ENCODE results near the gene MYO15A. TPM values are rescaled to one million over a fixed set of nuclear protein-coding genes. Genes with fewer than 3 reads are reported as not detected.

MYO15A gene
- total and polyA plus RNA-seq, 2 experiments from 2014 or later: 2.4 to 2.8 TPM

DNA sequence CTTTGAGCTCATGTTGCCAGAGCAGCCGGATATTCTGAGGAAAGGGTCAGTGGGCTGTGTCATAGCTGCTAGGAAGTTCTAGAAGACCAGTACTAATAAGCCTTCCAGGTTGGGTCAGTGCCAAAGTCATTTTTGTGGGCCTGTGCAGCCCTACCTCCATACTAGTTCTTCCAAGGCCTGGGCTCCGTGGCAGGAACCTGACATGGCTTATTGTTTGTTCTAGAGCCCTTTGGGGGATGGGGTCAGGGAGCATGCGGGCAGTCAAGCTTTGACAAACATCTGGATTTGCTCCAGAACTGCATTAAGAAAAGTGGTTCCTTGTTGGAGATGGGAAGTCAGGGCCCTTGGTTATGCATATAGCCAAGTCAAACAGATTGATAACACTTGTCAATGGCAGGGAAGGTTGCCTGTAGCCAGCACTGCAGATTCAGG is 82.7 kb downstream of the MYO15A start:
- Histone ChIP-seq H3K27me3 (no peaks in the 10 kb centered on the region), H2AFZ (no peak overlapping the region), H3K9me2 (replicated peaks; ENCODE audit: insufficient read depth) (no peaks in the 10 kb centered on the region), H4K20me1 (ENCODE audit: insufficient read depth, poor library complexity, severe bottlenecking) (peaks cover 94% of the 10 kb centered on the region), H3K79me2 (peaks cover 100% of the 10 kb centered on the region), H3K36me3 (replicated peaks; ENCODE audit: insufficient read depth, low read depth) (no peaks in the 10 kb centered on the region), H3K4me1 (ENCODE audit: insufficient read depth) (peaks cover 44% of the 10 kb centered on the region), H3K4me3 (no peak overlapping the region), H3K27ac (peak overlapping the region; percentile 30), H3K9me3 (ENCODE audit: low read depth) (no peaks in the 10 kb centered on the region), H3K4me2 (peak overlapping the region; percentile 30)
- WGBS (ENCODE audit: low lambda C conversion rate, missing lambda C conversion rate): 65% methylated on average over 3 of the region's 3 CpGs
- peak; percentile 29 for DNase-seq (ENCODE audit: low spot score)
- no peak for TF ChIP-seq EZH2 (IDR thresholded peaks at IDR 0.05; ENCODE audit: borderline replicate concordance)
- TF ChIP-seq, protein P1, sequence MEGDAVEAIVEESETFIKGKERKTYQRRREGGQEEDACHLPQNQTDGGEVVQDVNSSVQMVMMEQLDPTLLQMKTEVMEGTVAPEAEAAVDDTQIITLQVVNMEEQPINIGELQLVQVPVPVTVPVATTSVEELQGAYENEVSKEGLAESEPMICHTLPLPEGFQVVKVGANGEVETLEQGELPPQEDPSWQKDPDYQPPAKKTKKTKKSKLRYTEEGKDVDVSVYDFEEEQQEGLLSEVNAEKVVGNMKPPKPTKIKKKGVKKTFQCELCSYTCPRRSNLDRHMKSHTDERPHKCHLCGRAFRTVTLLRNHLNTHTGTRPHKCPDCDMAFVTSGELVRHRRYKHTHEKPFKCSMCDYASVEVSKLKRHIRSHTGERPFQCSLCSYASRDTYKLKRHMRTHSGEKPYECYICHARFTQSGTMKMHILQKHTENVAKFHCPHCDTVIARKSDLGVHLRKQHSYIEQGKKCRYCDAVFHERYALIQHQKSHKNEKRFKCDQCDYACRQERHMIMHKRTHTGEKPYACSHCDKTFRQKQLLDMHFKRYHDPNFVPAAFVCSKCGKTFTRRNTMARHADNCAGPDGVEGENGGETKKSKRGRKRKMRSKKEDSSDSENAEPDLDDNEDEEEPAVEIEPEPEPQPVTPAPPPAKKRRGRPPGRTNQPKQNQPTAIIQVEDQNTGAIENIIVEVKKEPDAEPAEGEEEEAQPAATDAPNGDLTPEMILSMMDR (IDR thresholded peaks at IDR 0.05; ENCODE audit: poor library complexity): no peak
- no peak for TF ChIP-seq EZH2phosphoT487 (IDR thresholded peaks at IDR 0.05; ENCODE audit: low read depth, severe bottlenecking, unreplicated experiment)

DNA sequence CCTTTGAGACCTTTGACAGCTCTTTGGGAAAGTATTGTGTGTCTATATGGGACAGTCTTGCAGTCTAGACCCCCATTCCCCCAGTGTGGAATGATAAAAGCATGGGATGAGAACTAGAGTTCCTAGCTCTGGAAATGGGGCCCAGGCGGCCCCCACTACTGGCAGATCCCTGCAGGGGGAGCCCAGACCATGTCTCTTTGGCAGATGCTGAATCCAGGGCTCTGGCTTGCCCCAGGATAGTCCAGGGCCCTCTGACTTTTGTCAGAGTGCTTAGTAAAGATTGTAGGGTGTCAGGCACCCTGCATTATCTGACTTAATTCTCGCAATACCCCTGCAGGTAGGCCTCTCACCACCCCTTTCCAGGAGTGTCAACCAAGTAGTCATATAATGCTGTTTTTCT is 83.4 kb downstream of the MYO15A start:
- H3K27ac ChIP-seq: no peak overlapping the region
- WGBS (ENCODE audit: low lambda C conversion rate, missing lambda C conversion rate): 88% methylated on average over 2 of the region's 2 CpGs
- H3K27me3 ChIP-seq: no peaks in the 10 kb centered on the region
- H3K4me1 ChIP-seq (ENCODE audit: insufficient read depth): peaks cover 38% of the 10 kb centered on the region
- no peak overlapping the region for H2AFZ ChIP-seq
- no peak for TF ChIP-seq EZH2 (IDR thresholded peaks at IDR 0.05; ENCODE audit: borderline replicate concordance)
- TF ChIP-seq, protein P1 (IDR thresholded peaks at IDR 0.05; ENCODE audit: poor library complexity): peak; percentile 6
- DNase-seq (ENCODE audit: low spot score): no peak
- no peaks in the 10 kb centered on the region for H3K36me3 ChIP-seq (replicated peaks; ENCODE audit: insufficient read depth, low read depth)
- H3K9me3 ChIP-seq (ENCODE audit: low read depth): no peaks in the 10 kb centered on the region
- peaks cover 100% of the 10 kb centered on the region for H3K79me2 ChIP-seq
- H3K4me2 ChIP-seq: no peak overlapping the region
- H4K20me1 ChIP-seq (ENCODE audit: insufficient read depth, poor library complexity, severe bottlenecking): peaks cover 94% of the 10 kb centered on the region
- H3K9me2 ChIP-seq (replicated peaks; ENCODE audit: insufficient read depth): no peaks in the 10 kb centered on the region
- no peak overlapping the region for H3K4me3 ChIP-seq

DNA sequence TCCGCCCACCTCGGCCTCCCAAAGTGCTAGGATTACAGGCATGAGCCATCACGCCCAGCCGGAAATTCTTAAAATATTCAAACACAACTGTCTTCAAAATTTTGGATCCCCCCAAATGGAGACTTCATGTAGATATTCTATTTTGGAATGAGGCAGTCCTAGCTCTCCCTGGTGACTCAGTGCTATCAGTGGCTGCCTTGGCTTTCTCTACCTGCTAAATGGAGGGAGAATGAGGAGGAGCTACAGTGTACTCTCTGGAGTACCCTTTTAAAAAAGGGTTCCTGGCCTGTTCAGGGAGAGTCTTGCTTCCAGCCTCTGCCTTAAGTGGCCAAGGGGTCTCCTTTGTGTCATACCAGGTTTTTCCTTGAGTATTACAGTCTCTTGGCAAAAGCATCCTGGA is 85.8 kb downstream of the MYO15A start:
- WGBS (ENCODE audit: low lambda C conversion rate, missing lambda C conversion rate): 99% methylated on average over 4 of the region's 4 CpGs
- H3K4me2 ChIP-seq: no peak overlapping the region
- H2AFZ ChIP-seq: no peak overlapping the region
- H3K4me3 ChIP-seq: no peak overlapping the region
- no peaks in the 10 kb centered on the region for H3K9me3 ChIP-seq (ENCODE audit: low read depth)
- H3K27me3 ChIP-seq: no peaks in the 10 kb centered on the region
- H3K9me2 ChIP-seq (replicated peaks; ENCODE audit: insufficient read depth): no peaks in the 10 kb centered on the region
- H4K20me1 ChIP-seq (ENCODE audit: insufficient read depth, poor library complexity, severe bottlenecking): peaks cover 94% of the 10 kb centered on the region
- TF ChIP-seq EZH2 (IDR thresholded peaks at IDR 0.05; ENCODE audit: borderline replicate concordance) (no peak), EZH2phosphoT487 (IDR thresholded peaks at IDR 0.05; ENCODE audit: low read depth, severe bottlenecking, unreplicated experiment) (no peak)
- TF ChIP-seq, protein P1 (IDR thresholded peaks at IDR 0.05; ENCODE audit: poor library complexity): no peak
- H3K79me2 ChIP-seq: peaks cover 100% of the 10 kb centered on the region
- no peaks in the 10 kb centered on the region for H3K36me3 ChIP-seq (replicated peaks; ENCODE audit: insufficient read depth, low read depth)
- H3K27ac ChIP-seq: no peak overlapping the region
- peaks cover 16% of the 10 kb centered on the region for H3K4me1 ChIP-seq (ENCODE audit: insufficient read depth)
- no peak for DNase-seq (ENCODE audit: low spot score)

DNA sequence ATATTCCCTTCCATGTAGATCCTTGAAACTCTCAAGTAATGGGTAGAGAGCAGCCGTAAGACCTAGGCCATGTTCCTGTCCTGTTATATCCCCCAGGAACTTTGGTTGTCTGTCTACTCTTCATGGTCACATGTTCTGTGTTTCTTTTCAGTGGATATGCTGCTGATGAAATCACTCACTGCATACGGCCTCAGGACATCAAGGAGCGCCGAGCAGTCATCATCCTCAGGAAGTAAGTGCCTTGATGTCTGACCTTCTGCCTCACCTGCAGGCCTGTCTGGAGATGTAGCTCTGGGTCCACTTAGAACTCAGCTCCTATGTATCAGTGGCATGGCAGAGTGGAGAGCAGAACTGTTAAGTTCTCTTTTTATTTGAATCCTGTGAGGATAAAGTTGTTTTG is 86.2 kb downstream of the MYO15A start:
- H3K36me3 ChIP-seq (replicated peaks; ENCODE audit: insufficient read depth, low read depth): no peaks in the 10 kb centered on the region
- H3K79me2 ChIP-seq: peaks cover 100% of the 10 kb centered on the region
- peaks cover 12% of the 10 kb centered on the region for H3K4me1 ChIP-seq (ENCODE audit: insufficient read depth)
- no peak overlapping the region for H3K4me3 ChIP-seq
- no peaks in the 10 kb centered on the region for H3K27me3 ChIP-seq
- no peak overlapping the region for H3K4me2 ChIP-seq
- DNase-seq (ENCODE audit: low spot score): no peak
- no peak overlapping the region for H3K27ac ChIP-seq
- H4K20me1 ChIP-seq (ENCODE audit: insufficient read depth, poor library complexity, severe bottlenecking): peaks cover 93% of the 10 kb centered on the region
- H2AFZ ChIP-seq: no peak overlapping the region
- no peaks in the 10 kb centered on the region for H3K9me3 ChIP-seq (ENCODE audit: low read depth)
- no peaks in the 10 kb centered on the region for H3K9me2 ChIP-seq (replicated peaks; ENCODE audit: insufficient read depth)
- TF ChIP-seq EZH2 (IDR thresholded peaks at IDR 0.05; ENCODE audit: borderline replicate concordance) (no peak), EZH2phosphoT487 (IDR thresholded peaks at IDR 0.05; ENCODE audit: low read depth, severe bottlenecking, unreplicated experiment) (no peak)
- TF ChIP-seq, protein P1 (IDR thresholded peaks at IDR 0.05; ENCODE audit: poor library complexity): no peak
- WGBS (ENCODE audit: low lambda C conversion rate, missing lambda C conversion rate): 81% methylated on average over 4 of the region's 4 CpGs

All from hepatocyte (in vitro differentiated cells).